Hepatocyte (in vitro differentiated cells): ENCODE results near the gene LAP3. TPM values are rescaled to one million over a fixed set of nuclear protein-coding genes. Genes with fewer than 3 reads are reported as not detected.

Experiments used
- DNase-seq: peaks from one replicate; pipeline ENCODE4 v3.0.0-alpha.2; 2016; ENCODE audit warnings: low spot score
- H2AFZ ChIP-seq: fragments of 200-600 bp; sonication (generic); 2 replicates; pipeline ENCODE4 v1.6.0; 2016; ENCODE audit warnings: antibody characterized with exemption, mild to moderate bottlenecking
- H3K27ac ChIP-seq: fragments of 200-600 bp; sonication (generic); 2 replicates; pipeline ENCODE4 v1.5.1; 2016; ENCODE audit warnings: mild to moderate bottlenecking
- H3K27me3 ChIP-seq: fragments of 200-600 bp; sonication (generic); 2 replicates; pipeline ENCODE4 v1.6.1; 2016
- H3K36me3 ChIP-seq: fragments of 200-600 bp; sonication (generic); replicated peaks from 2 replicates; pipeline ENCODE4 v1.5.1; 2016; ENCODE audit warnings: low read depth; ENCODE audit not compliant: insufficient read depth
- H3K4me1 ChIP-seq: fragments of 200-600 bp; sonication (generic); 2 replicates; pipeline ENCODE4 v1.5.1; 2016; ENCODE audit warnings: mild to moderate bottlenecking, moderate library complexity; ENCODE audit not compliant: insufficient read depth
- H3K4me2 ChIP-seq: fragments of 200-600 bp; sonication (generic); 2 replicates; pipeline ENCODE4 v1.6.0; 2016
- H3K4me3 ChIP-seq: fragments of 200-600 bp; sonication (generic); 2 replicates; pipeline ENCODE4 v1.5.1; 2016; ENCODE audit warnings: mild to moderate bottlenecking
- H3K79me2 ChIP-seq: fragments of 200-600 bp; sonication (generic); 2 replicates; pipeline ENCODE4 v1.6.0; 2017; ENCODE audit warnings: mild to moderate bottlenecking
- H3K9me2 ChIP-seq: fragments of 200-600 bp; sonication (generic); replicated peaks from 2 replicates; pipeline ENCODE4 v1.6.0; 2017; ENCODE audit warnings: mild to moderate bottlenecking; ENCODE audit not compliant: insufficient read depth
- H3K9me3 ChIP-seq: fragments of 200-600 bp; sonication (generic); 2 replicates; pipeline ENCODE4 v1.5.1; 2016; ENCODE audit warnings: low read depth, mild to moderate bottlenecking
- H4K20me1 ChIP-seq: fragments of 200-600 bp; sonication (generic); 2 replicates; pipeline ENCODE4 v1.6.0; 2016; ENCODE audit warnings: mild to moderate bottlenecking; ENCODE audit not compliant: insufficient read depth, poor library complexity, severe bottlenecking
- EZH2 ChIP-seq: fragments of 200-600 bp; sonication (generic); IDR thresholded peaks from 2 replicates; pipeline ENCODE4 v1.6.1; 2016; ENCODE audit warnings: antibody characterized with exemption, mild to moderate bottlenecking, borderline replicate concordance
- EZH2phosphoT487 ChIP-seq: fragments of 200-600 bp; sonication (generic); IDR thresholded peaks from one replicate; pipeline ENCODE4 v1.6.1; 2018; ENCODE audit warnings: antibody characterized with exemption, mild to moderate bottlenecking, low read depth, moderate library complexity; ENCODE audit not compliant: unreplicated experiment, severe bottlenecking
- WGBS: methylation state at CpG from one replicate; pipeline ENCODE4 v1.1.6; 2016; ENCODE audit warnings: low lambda C conversion rate; ENCODE audit errors: missing lambda C conversion rate; 5-methylcytosine and 5-hydroxymethylcytosine counted together
- polyA plus RNA-seq: library from polyadenylated mRNA; unstranded; fragments of >200 nt; fragmentation: Nextera tagmentation; extraction: Ambion mirVana; gene quantifications from 2 replicates; pipeline ENCODE4 v1.2.1, GENCODE V29; 2016
- total RNA-seq: library from RNA; depleted of rRNA; stranded (reverse); fragments of >200 nt; gene quantifications from 2 replicates; pipeline ENCODE4 v1.2.3, GENCODE V29; 2014
- TF ChIP-seq, protein P1 (sequence below): fragments of 200-600 bp; sonication (generic); IDR thresholded peaks from 2 replicates; pipeline ENCODE4 v1.5.1; 2016; ENCODE audit warnings: antibody characterized with exemption, mild to moderate bottlenecking; ENCODE audit not compliant: poor library complexity

The LAP3 gene
- total and polyA plus RNA-seq, 2 experiments from 2014 or later = 53.2 to 76.4 TPM

DNA sequence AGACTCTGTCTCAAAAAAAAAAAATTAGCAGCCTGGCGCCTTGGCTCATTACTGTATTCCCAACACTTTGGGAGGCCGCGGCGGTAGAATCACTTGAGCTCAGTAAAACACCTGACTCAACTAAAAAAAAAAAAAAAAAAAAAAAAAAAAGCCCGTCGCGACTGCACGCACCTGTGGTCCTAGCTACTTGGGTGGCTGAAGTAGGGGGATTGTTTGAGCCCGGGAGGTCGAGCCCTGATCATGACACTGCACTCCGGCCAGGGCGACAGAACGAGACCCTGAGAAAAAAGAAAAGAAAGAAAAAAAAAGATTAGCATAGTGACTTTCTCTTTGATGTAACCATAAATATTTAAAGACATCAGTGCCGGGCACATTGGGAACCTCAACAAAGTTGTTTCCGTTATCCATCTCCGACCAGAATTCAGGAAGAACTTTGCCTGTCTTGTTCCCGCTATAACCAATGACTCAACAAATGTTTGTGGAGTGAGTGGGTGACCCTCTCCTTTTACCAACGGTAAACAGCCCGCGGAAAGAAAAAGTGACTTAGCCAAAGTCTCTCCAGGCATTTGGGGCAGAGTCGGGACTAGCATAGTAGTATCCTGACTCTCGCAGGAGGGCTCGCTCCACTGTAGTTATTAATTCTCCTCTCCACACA lies 36.9 kb downstream of the LAP3 start:
- no peak for TF ChIP-seq EZH2
- TF ChIP-seq, protein P1, sequence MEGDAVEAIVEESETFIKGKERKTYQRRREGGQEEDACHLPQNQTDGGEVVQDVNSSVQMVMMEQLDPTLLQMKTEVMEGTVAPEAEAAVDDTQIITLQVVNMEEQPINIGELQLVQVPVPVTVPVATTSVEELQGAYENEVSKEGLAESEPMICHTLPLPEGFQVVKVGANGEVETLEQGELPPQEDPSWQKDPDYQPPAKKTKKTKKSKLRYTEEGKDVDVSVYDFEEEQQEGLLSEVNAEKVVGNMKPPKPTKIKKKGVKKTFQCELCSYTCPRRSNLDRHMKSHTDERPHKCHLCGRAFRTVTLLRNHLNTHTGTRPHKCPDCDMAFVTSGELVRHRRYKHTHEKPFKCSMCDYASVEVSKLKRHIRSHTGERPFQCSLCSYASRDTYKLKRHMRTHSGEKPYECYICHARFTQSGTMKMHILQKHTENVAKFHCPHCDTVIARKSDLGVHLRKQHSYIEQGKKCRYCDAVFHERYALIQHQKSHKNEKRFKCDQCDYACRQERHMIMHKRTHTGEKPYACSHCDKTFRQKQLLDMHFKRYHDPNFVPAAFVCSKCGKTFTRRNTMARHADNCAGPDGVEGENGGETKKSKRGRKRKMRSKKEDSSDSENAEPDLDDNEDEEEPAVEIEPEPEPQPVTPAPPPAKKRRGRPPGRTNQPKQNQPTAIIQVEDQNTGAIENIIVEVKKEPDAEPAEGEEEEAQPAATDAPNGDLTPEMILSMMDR = no peak
- TF ChIP-seq EZH2phosphoT487 = no peak
- Histone ChIP-seq H3K79me2 (peaks cover 42% of the 10 kb centered on the region), H3K4me1 (peaks cover 13% of the 10 kb centered on the region), H2AFZ (peak overlapping the region; percentile 82), H3K27me3 (no peaks in the 10 kb centered on the region), H3K9me2 (no peaks in the 10 kb centered on the region), H3K27ac (peak overlapping the region; percentile 83), H4K20me1 (peaks cover 27% of the 10 kb centered on the region), H3K4me2 (peak overlapping the region; percentile 83), H3K9me3 (no peaks in the 10 kb centered on the region), H3K36me3 (no peaks in the 10 kb centered on the region), H3K4me3 (peak overlapping the region; percentile 67)
- peak; percentile 23 for DNase-seq
- WGBS = 5% methylated on average over 22 of the region's 23 CpGs

DNA sequence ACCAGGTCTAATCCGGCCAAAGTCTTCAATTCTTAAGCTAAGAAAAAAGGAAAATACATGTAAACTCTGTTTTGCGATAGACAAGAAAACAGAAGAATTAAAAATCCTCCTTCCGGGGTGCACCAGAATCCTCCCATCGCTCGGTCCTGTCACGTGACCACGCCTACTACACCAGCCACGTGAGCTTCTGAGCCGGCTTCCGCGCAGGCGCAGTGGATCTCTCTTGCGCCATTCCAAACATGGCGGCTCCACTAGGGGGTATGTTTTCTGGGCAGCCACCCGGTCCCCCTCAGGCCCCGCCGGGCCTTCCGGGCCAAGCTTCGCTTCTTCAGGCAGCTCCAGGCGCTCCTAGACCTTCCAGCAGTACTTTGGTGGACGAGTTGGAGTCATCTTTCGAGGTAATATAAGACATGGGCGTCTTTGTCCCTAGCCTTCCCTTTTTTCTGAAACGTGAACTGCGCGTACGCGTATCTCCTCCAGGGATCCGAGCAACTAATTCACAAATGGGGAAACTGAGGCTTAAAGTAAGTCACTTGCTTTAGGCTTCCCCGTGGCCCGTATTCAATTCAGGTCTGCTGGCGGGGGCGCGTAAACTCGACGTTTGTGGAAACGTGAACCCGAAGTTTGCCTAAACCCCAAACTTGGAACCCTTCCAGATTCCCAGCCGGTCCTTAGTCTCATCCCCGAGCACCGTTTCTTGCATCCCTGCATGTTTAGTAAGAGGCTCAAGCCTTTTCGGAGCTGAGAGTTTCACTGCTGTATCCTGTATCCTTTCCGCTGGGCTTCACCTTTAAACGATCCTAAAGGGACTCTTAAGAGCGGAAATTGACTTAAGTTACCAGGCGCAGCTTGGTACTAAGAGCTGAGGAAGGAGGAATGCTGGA lies 37.7 kb downstream of the LAP3 start, which contains the start of gene MED28:
Gene MED28 (plus strand): TSS at position 226 of the 884 bp plus-strand sequence. CDS start 14 bp downstream, at position 240.
- WGBS = under 1% methylated on average over 46 of the region's 46 CpGs
- TF ChIP-seq EZH2phosphoT487 (no peak), EZH2 (no peak)
- TF ChIP-seq, protein P1 = no peak

DNA sequence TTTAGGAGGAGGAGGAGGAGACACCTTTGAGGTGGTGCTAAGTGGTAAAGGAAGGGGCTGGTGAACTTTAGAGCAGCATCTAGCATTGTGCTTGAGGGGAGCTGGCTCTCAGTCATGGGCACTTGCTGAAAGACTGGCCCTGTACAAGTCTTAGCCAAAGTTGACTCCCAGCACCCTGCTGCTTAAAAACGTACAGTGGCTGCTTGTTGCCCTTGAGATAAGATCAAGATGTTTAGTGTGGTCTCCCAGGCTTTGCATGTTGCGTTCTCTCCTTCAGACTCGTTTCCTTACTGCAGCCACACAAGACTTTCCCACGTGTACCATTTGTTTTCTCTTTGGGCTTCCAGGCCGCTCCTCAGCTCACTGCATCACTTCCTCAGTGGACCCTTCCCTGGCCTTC lies 39.3 kb downstream of the LAP3 start:
- no peak overlapping the region for H3K4me3 ChIP-seq
- DNase-seq = no peak

More for the DNA sequence above, 37.7 kb downstream of the LAP3 start, which contains the start of gene MED28:
- H4K20me1 ChIP-seq = peaks cover 35% of the 10 kb centered on the region
- H3K4me2 ChIP-seq = peak within 1 kb of the TSS; percentile 83
- no peaks in the 10 kb centered on the region for H3K9me3 ChIP-seq
- H3K4me1 ChIP-seq = peaks cover 13% of the 10 kb centered on the region
- H3K9me2 ChIP-seq = no peaks in the 10 kb centered on the region
- peak; percentile 99 for DNase-seq
- peak within 1 kb of the TSS; percentile 83 for H3K27ac ChIP-seq
- peak within 1 kb of the TSS; percentile 80 for H3K4me3 ChIP-seq
- H3K79me2 ChIP-seq = peaks cover 50% of the 10 kb centered on the region
- H2AFZ ChIP-seq = peak within 1 kb of the TSS; percentile 82
- H3K27me3 ChIP-seq = no peaks in the 10 kb centered on the region
- no peaks in the 10 kb centered on the region for H3K36me3 ChIP-seq

More for the DNA sequence above, 39.3 kb downstream of the LAP3 start:
- WGBS = 80% methylated on average over 5 of the region's 5 CpGs
- H3K9me2 ChIP-seq = no peaks in the 10 kb centered on the region
- H2AFZ ChIP-seq = no peak overlapping the region
- peaks cover 37% of the 10 kb centered on the region for H4K20me1 ChIP-seq
- H3K79me2 ChIP-seq = peaks cover 61% of the 10 kb centered on the region
- H3K9me3 ChIP-seq = no peaks in the 10 kb centered on the region
- peaks cover 13% of the 10 kb centered on the region for H3K4me1 ChIP-seq
- H3K27ac ChIP-seq = no peak overlapping the region
- TF ChIP-seq EZH2phosphoT487 (no peak), EZH2 (no peak)
- no peaks in the 10 kb centered on the region for H3K27me3 ChIP-seq
- peak overlapping the region; percentile 78 for H3K4me2 ChIP-seq
- no peaks in the 10 kb centered on the region for H3K36me3 ChIP-seq
